Kidney (tissue), 14 donors: ENCODE results near the gene TLE3. TPM values are rescaled to one million over a fixed set of nuclear protein-coding genes. Genes with fewer than 3 reads are reported as not detected.

ENCODE experiments used
- DNase-seq, 5 donors: peaks; one replicate each; pipeline ENCODE4 v3.0.0-alpha.2; 2013 to 2020
- FAIRE-seq: peaks from 2 replicates; lab custom pipeline; 2012; peaks lifted over from hg19 to GRCh38; lab: Jason Lieb, UNC
- H3K27ac ChIP-seq, 2 donors: one replicate each; pipeline ENCODE4 v1.7.0; 2013; ENCODE audit warnings: low read depth in 2 of 2, low read length in 2 of 2, inconsistent platforms in 1 of 2
- H3K27me3 ChIP-seq: one replicate; pipeline ENCODE4 v1.7.1; 2013; ENCODE audit warnings: low read length, inconsistent platforms; ENCODE audit not compliant: control insufficient read depth, insufficient read depth
- H3K36me3 ChIP-seq, 3 donors: one replicate each; pipeline versions ENCODE4 v1.7.0 to v1.7.1; 2013; ENCODE audit warnings: low read length in 3 of 3, control low read depth in 1 of 3, inconsistent platforms in 1 of 3; ENCODE audit not compliant: insufficient read depth in 3 of 3, control insufficient read depth in 2 of 3
- H3K4me1 ChIP-seq, 3 donors: one replicate each; pipeline versions ENCODE4 v1.7.0 to v1.7.1; 2013; ENCODE audit warnings: low read length in 3 of 3, inconsistent platforms in 1 of 3, low read depth in 1 of 3; ENCODE audit not compliant: control insufficient read depth in 2 of 3, insufficient read depth in 2 of 3
- H3K4me3 ChIP-seq, 3 donors: one replicate each; pipeline versions ENCODE4 v1.7.0 to v1.8.1; 2013; ENCODE audit warnings: low read length in 3 of 3, control low read depth in 1 of 3, inconsistent platforms in 1 of 3
- H3K9ac ChIP-seq, 3 donors: one replicate each; pipeline versions ENCODE4 v1.7.0 to v1.7.1; 2013; ENCODE audit warnings: low read length in 3 of 3, control low read depth in 1 of 3, inconsistent platforms in 1 of 3
- H3K9me3 ChIP-seq, 3 donors: one replicate each; pipeline versions ENCODE4 v1.7.0 to v1.7.1; 2013; ENCODE audit warnings: low read length in 3 of 3, control low read depth in 1 of 3, inconsistent platforms in 1 of 3; ENCODE audit not compliant: control insufficient read depth in 2 of 3, insufficient read depth in 1 of 3
- intact Hi-C: fragments of 100-400 bp; cut with DNase I; formaldehyde crosslinking; loops from one replicate; pipeline ENCODE4 v1.11.1; 2022
- polyA plus RNA-seq: library from polyadenylated mRNA; stranded (reverse); fragments of 350-450 nt; fragmentation: Illumina TruSeq; extraction: RNeasy Lipid Tissue Mini Kit (QIAGEN cat#74804); gene quantifications from one replicate; pipeline ENCODE4 v1.2.3, GENCODE V29; 2014; ENCODE audit warnings: low read depth, low replicate concordance; ENCODE audit not compliant: insufficient read depth
- total RNA-seq: library from RNA; stranded (reverse); fragmentation: NEBNext Ultra II Directional; extraction: Animal tissue kit (Norgen Biotek cat#: 25700); gene quantifications from one replicate; pipeline ENCODE4 v1.2.1, GENCODE V29; 2021
- TF ChIP-seq, protein P1 (sequence below): IDR thresholded peaks from 3 replicates; pipeline ENCODE4 v1.5.1; 2012; ENCODE audit warnings: mild to moderate bottlenecking, moderate library complexity, borderline replicate concordance; ENCODE audit not compliant: insufficient read depth; ENCODE audit errors: extremely low read depth
- donor health status: control.
- donor health status: control.
- donor health status: control.
- donor health status: control.
- donor health status: control.
- donor health status: DM: yes; HTN: yes; CAD: no.
- donor health status: Normal renal cell carcinoma (clear cell type).

The TLE3 gene
- total and polyA plus RNA-seq, 2 donors from 2014 or later, result 10.3 to 71.7 TPM

DNA sequence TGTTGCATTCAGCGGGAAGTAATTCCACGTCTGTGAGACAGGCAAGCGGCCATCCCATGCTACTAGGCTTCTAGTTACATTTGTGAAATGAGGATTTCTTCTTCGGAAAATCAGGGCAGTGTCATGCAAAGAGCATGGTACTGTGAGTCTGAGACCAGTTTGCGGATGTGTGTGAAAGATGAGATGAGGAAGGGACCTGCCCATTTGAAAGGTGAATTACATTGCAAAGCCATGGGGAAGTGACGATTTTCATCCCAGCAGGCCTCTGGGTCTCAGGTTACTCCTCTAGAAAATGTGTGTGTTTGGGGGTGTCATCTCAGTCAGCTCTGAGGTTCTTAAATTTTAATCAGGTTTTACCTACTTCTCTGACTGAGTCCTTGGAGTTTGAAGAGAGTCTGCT lies 16.1 kb downstream of the TLE3 start:
- peaks cover 3 to 25% (median 17%) of the 10 kb centered on the region in 3 donors for H3K36me3 ChIP-seq
- DNase-seq (no peak), FAIRE-seq (no peak)
- intact Hi-C loops, result no loop called here
- H3K27me3 ChIP-seq, result no peaks in the 10 kb centered on the region
- H3K4me3 ChIP-seq, result no peak overlapping the region
- no peak overlapping the region for H3K27ac ChIP-seq
- no peaks in the 10 kb centered on the region for H3K9me3 ChIP-seq
- TF ChIP-seq, protein P1, sequence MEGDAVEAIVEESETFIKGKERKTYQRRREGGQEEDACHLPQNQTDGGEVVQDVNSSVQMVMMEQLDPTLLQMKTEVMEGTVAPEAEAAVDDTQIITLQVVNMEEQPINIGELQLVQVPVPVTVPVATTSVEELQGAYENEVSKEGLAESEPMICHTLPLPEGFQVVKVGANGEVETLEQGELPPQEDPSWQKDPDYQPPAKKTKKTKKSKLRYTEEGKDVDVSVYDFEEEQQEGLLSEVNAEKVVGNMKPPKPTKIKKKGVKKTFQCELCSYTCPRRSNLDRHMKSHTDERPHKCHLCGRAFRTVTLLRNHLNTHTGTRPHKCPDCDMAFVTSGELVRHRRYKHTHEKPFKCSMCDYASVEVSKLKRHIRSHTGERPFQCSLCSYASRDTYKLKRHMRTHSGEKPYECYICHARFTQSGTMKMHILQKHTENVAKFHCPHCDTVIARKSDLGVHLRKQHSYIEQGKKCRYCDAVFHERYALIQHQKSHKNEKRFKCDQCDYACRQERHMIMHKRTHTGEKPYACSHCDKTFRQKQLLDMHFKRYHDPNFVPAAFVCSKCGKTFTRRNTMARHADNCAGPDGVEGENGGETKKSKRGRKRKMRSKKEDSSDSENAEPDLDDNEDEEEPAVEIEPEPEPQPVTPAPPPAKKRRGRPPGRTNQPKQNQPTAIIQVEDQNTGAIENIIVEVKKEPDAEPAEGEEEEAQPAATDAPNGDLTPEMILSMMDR, result no peak
- no peak overlapping the region for H3K9ac ChIP-seq
- peaks cover 0 to 19% (median 15%) of the 10 kb centered on the region in 3 donors for H3K4me1 ChIP-seq

DNA sequence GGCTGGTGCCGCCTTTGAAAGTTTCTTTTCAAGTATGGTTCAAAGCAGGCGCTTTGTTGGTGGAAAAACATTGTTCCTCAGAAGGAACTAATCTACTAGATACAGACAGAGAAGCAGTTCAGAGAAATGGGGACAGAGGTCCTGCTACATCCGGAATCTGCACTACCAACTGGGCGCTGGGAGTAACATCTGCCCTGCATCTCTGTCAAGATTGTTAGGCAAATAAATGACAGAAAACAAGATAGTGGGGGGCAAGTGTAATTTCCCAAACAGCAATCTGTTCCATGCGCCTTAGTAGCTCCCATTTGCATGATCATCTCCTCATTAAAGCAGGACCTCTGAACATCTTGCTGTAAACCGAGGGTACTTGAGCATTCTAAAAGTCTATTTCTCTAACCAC lies 17.4 kb downstream of the TLE3 start:
- no peaks in the 10 kb centered on the region for H3K27me3 ChIP-seq
- H3K9me3 ChIP-seq, result no peaks in the 10 kb centered on the region
- H3K9ac ChIP-seq, result no peak overlapping the region
- DNase-seq, result peak in 1 of 5 donors; percentile 29
- H3K27ac ChIP-seq, result no peak overlapping the region
- intact Hi-C loops, result no loop called here
- H3K36me3 ChIP-seq, result peaks cover 3 to 28% (median 17%) of the 10 kb centered on the region in 3 donors
- no peak overlapping the region for H3K4me3 ChIP-seq
- H3K4me1 ChIP-seq, result peaks cover 0 to 19% (median 15%) of the 10 kb centered on the region in 3 donors
- TF ChIP-seq, protein P1, result no peak
- FAIRE-seq, result no peak

DNA sequence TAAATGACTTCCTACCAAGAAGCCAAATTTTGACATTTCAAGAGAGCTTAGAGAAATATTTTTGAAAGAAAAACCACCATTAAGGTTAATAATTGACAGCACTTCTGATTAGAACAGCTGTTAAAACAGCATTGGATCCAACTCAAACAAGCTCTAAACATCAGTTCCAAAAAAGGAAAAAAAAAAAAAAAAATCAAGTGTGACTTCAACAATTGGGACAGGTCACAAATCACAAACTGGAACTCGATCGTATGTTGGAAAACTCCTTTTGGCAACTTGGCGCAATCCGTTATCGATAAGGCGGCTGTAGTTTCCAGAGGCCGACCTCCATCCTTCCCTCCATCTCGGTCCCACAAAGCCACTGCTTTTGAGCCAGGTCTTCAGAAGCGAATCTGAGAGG lies 17.8 kb downstream of the TLE3 start:
- no peak for FAIRE-seq
- H3K36me3 ChIP-seq, result peaks cover 6 to 28% (median 17%) of the 10 kb centered on the region in 3 donors
- H3K4me3 ChIP-seq, result no peak overlapping the region

More for the DNA sequence above, 17.8 kb downstream of the TLE3 start:
- intact Hi-C loops, result no loop called here
- no peaks in the 10 kb centered on the region for H3K27me3 ChIP-seq
- peak in 2 of 5 donors; percentile 28 to 49 for DNase-seq
- H3K9ac ChIP-seq, result no peak overlapping the region
- H3K27ac ChIP-seq, result no peak overlapping the region
- TF ChIP-seq, protein P1, result no peak
- no peaks in the 10 kb centered on the region for H3K9me3 ChIP-seq
- H3K4me1 ChIP-seq, result peaks cover 0 to 19% (median 15%) of the 10 kb centered on the region in 3 donors
